ENCODE results near the gene SLC25A34. TPM values are rescaled to one million over a fixed set of nuclear protein-coding genes. Genes with fewer than 3 reads are reported as not detected.

SLC25A34 gene
- total RNA-seq, 4 donors from 2014 or later: 0.98 to 2.6 (median 2.0) TPM

DNA sequence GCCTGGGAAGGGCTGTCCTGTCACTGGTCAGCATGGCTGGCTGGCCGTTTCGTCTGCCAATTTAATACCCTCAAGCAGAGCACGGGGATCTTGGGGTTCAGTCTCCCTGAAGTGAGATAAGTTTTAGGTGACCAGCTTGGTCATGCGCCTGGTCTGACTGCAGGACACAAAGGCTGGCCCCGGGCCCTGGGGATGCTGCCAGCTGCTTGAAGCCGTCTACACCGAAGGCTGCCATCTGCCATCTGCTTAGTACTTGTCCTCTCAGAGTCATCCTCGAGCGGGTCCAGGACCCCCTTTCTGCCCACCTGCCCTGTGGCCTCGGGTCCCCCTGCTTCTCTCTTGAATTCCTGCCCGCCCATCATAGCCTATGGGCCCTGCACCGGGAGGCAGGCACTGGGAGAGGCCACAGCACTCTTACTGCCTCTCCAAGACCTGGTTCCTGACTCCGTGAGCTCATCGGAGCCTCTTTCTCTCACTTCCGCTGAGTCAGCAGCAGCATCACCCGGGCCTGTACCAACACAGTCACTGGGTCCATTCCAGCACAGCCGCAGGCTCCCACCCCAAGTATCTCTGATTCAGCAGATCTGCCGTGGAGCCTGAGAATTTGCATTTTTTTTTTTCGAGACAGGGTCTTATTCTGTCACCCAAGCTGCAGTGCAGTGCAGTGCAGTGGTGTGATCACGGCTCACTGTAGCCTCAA, 29.6 kb downstream of the SLC25A34 start:
- no peak for DNase-seq
- H3K36me3 ChIP-seq: no peaks in the 10 kb centered on the region

DNA sequence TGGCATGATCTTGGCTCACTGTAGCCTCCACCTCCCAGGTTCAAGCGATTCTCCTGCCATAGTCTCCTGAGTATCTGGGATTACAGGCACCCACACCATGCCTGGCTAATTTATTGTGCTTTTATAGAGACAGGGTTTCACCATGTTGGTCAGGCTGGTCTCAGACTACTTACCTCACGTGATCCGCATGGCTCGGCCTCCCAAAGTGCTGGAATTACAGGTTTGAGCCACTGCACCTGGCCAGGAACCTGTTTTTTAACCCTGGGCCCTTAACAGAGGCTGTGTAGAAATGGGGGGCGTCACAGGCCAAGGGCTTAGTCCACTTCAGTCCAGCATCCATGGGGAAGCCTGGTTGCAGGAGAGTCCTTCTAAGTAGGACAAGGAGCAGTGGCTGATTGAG, 31.9 kb downstream of the SLC25A34 start:
- Histone ChIP-seq H3K9me3 (no peaks in the 10 kb centered on the region), H3K4me3 (replicated peaks in 1 of 3) (no peak overlapping the region), H3K4me1 (no peaks in the 10 kb centered on the region), H3K27ac (no peak overlapping the region), H3K27me3 (no peaks in the 10 kb centered on the region), H3K36me3 (peaks cover 0 to 13% of the 10 kb centered on the region in 2 donors)
- intact Hi-C loops (cut with DNase I): no loop called here
- WGBS, 2 donors: 74 to 78% methylated on average over 5 of the region's 5 CpGs
- peak; percentile 36 to 40 for DNase-seq
- TF ChIP-seq POLR2A (IDR thresholded peaks at IDR 0.05): no peak
- TF ChIP-seq, protein P1, sequence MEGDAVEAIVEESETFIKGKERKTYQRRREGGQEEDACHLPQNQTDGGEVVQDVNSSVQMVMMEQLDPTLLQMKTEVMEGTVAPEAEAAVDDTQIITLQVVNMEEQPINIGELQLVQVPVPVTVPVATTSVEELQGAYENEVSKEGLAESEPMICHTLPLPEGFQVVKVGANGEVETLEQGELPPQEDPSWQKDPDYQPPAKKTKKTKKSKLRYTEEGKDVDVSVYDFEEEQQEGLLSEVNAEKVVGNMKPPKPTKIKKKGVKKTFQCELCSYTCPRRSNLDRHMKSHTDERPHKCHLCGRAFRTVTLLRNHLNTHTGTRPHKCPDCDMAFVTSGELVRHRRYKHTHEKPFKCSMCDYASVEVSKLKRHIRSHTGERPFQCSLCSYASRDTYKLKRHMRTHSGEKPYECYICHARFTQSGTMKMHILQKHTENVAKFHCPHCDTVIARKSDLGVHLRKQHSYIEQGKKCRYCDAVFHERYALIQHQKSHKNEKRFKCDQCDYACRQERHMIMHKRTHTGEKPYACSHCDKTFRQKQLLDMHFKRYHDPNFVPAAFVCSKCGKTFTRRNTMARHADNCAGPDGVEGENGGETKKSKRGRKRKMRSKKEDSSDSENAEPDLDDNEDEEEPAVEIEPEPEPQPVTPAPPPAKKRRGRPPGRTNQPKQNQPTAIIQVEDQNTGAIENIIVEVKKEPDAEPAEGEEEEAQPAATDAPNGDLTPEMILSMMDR (IDR thresholded peaks at IDR 0.05): no peak

More for the DNA sequence above, 29.6 kb downstream of the SLC25A34 start:
- intact Hi-C loops (cut with DNase I): no loop called here
- no peaks in the 10 kb centered on the region for H3K27me3 ChIP-seq
- no peak overlapping the region for H3K27ac ChIP-seq
- 85 to 88% methylated on average over 16 to 19 of the region's 20 CpGs for WGBS, 2 donors
- TF ChIP-seq, protein P1 (IDR thresholded peaks at IDR 0.05): no peak
- no peak for TF ChIP-seq POLR2A (IDR thresholded peaks at IDR 0.05)
- H3K9me3 ChIP-seq: no peaks in the 10 kb centered on the region
- peaks cover 0 to 5% of the 10 kb centered on the region in 2 donors for H3K4me1 ChIP-seq
- no peak overlapping the region for H3K4me3 ChIP-seq (replicated peaks in 1 of 3)

DNA sequence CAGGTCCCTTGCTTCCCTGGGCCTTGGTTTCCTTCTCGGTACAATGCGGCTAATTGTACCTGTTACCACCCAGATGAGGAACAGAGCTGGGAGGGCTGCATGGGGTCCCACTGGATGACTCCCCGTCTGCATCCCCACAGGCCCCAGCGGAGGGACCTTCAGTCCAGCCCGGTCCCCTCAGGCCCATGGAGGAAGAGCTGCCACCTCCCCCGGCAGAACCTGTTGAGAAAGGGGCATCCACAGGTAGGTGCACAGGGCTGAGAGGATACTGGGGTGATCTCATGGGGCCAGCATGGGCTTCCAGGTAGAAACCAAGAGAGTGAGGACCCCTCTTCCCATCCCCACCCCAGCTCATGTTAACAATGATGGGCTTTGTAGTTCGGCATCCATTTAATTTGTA, 32.3 kb downstream of the SLC25A34 start:
- H3K4me3 ChIP-seq (replicated peaks in 1 of 3): no peak overlapping the region
- TF ChIP-seq, protein P1 (IDR thresholded peaks at IDR 0.05): no peak
- no peak for TF ChIP-seq POLR2A (IDR thresholded peaks at IDR 0.05)
- peaks cover 0 to 13% of the 10 kb centered on the region in 2 donors for H3K36me3 ChIP-seq
- H3K27ac ChIP-seq: no peak overlapping the region
- 91 to 99% methylated on average over 6 to 7 of the region's 7 CpGs for WGBS, 2 donors
- intact Hi-C loops (cut with DNase I): no loop called here
- H3K9me3 ChIP-seq: no peaks in the 10 kb centered on the region
- no peaks in the 10 kb centered on the region for H3K27me3 ChIP-seq
- DNase-seq: no peak
- no peaks in the 10 kb centered on the region for H3K4me1 ChIP-seq

DNA sequence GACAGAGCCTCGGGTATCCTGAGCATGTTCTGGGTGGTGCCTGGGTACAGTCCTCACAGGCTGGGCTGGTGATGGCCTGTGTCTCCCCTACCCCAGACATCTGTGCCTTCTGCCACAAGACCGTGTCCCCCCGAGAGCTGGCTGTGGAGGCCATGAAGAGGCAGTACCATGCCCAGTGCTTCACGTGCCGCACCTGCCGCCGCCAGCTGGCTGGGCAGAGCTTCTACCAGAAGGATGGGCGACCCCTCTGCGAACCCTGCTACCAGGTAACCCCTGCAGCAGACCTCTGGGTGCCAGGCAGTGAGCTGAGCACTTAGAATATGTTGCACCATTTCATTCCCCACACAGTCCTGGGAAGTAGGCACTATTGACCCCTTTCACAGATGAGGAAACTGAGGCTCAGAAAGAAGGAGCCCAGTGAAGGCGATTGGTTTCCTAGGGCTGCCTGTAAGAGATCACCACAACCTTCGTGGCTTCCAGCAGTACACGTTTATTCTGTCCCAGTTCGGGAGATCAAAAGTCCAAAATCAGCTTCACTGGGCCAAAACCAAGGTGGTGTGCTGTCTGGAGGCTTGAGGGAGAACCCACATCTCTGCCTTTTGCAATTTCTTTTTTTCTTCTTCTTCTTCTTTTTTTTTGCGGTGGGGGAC, 34.4 kb downstream of the SLC25A34 start:
- 91 to 93% methylated on average over 10 to 14 of the region's 14 CpGs for WGBS, 2 donors
- no peaks in the 10 kb centered on the region for H3K9me3 ChIP-seq
- no peak for TF ChIP-seq POLR2A (IDR thresholded peaks at IDR 0.05)
- TF ChIP-seq, protein P1 (IDR thresholded peaks at IDR 0.05): no peak
- no peak overlapping the region for H3K27ac ChIP-seq
- H3K27me3 ChIP-seq: no peaks in the 10 kb centered on the region
- peaks cover 0 to 13% of the 10 kb centered on the region in 2 donors for H3K36me3 ChIP-seq
- DNase-seq: no peak
- intact Hi-C loops (cut with DNase I): no loop called here
- H3K4me1 ChIP-seq: no peaks in the 10 kb centered on the region
- H3K4me3 ChIP-seq (replicated peaks in 1 of 3): no peak overlapping the region

Measured in thyroid gland (tissue), 4 donors.